GM12874 (cell line): ENCODE data around the gene PIEZO2.

Experiments
- CTCF ChIP-seq: IDR thresholded peaks from 2 replicates; pipeline ENCODE4 v1.5.1; 2011; ENCODE audit warnings: low read depth, mild to moderate bottlenecking, control low read depth, low read length, moderate library complexity; ENCODE audit not compliant: insufficient read depth

The PIEZO2 gene

DNA sequence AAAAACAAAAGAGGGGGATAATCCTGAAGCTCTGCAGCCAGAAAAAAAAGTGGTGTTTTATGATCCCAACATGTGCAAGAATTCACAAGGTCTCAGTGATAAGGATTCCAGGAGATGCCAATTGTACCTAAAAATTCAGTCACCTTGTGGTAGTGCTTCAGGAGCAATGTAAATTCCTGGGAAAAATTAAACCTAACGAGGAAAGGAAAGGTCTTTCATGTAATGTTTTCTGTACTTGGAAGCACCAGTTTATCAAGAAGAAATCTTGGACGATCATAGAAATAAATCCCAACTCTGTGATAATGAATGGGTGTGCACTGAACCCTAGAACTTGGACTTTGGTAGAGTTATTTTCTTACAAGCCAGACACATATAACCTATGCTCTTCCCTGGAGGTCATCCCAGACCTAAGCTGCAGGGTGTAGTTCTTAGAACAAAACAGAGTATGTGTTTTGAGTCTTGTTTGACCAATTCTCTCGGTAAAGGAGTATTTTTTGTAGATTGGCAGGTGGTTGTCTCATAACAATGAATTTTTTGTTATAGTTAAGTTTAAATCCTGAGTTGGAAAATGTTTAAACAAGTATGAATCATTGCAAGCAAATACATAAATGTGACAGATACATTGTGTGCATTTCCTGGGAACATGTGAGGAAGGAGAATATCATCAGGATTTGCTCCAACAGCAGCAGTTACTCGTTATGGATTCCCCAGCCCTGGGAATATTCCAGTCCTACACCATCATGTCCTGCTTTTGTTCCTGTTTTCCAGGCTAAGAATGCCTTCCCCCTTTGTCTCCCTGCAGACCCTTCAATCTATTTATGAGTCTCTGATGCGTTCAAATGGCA is 399.0 kb downstream of the PIEZO2 start:
- TF ChIP-seq CTCF: no peak

DNA sequence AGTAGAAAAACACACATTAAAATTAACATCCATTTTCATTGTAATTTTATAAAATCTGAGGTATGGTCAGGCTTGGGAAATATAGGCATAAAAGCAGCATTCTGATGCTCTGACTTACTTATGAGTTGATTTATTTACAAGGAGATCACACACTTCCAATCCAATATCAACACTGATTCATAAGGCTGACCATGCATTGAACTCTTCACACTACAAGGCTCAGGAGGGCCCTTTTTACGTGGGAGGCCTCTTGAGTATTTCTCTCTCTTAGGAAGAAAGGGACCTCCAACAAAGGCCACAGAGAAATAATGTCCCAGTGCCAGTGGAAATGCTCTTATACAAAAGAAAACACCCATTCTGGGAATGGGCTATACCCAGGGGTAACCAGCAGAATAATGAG is 400.7 kb downstream of the PIEZO2 start:
- TF ChIP-seq CTCF: no peak

- no peak for TF ChIP-seq CTCF
Measured at GRCh38 chr18:10745971-10746370, 403.4 kb downstream of the PIEZO2 start.

DNA sequence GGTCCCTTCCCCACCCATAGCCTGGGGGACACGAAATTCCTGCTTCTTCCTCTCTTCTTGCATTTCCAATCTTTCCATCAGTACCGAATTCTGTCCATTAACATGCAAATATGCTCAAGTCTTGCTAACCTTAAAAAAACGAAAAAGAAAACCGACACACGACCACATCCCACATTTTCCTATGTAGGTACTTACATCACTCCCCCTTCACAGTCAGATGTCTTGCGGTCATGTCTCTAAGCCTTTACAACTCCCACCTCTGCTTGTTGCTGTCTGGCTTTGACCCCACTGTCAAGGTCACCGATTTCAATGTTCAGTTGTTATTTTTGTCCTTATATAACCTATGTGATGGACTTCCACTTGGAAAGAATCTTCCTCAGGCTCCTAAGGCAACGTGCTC is 404.1 kb downstream of the PIEZO2 start:
- TF ChIP-seq CTCF: no peak

DNA sequence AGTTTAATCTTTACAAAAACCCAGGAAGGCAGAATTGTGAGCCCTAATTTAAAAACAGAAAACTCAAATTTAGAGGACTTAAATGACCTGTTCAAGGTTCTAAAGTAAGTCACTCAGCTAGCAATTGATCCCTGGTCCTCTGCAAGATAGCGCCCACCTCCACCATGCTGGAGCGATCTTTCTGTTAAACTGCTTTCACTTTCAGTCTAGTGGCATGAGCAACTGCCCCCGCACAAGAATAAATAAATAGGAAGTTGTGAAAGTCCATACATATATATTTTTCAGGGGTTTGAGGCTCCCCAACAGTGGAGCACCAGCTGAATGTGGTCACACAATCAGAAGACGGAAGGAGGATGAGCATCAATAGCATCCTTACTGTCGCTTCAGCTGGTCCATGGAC is 405.6 kb downstream of the PIEZO2 start:
- TF ChIP-seq CTCF: no peak

GRCh38 chr18:10739152-10739551 is 410.2 kb downstream of the PIEZO2 start:
- no peak for TF ChIP-seq CTCF

- no peak for TF ChIP-seq CTCF
Measured at GRCh38 chr18:10736984-10737383, 412.4 kb downstream of the PIEZO2 start.
